Measurements from ENCODE around the gene USP35. TPM values are rescaled to one million over a fixed set of nuclear protein-coding genes. Genes with fewer than 3 reads are reported as not detected.

The USP35 gene
- total RNA-seq, 1 experiment from 2014 or later = 7.8 TPM

GRCh38 chr11:78216571-78217287, 28.0 kb downstream of the USP35 start:
- intact Hi-C loops (cut with micrococcal nuclease; ENCODE audit: unreplicated experiment) = no loop called here
- no peak overlapping the region for H3K27ac Mint-ChIP-seq (ENCODE audit: unreplicated experiment)
- peaks cover 8% of the 10 kb centered on the region for H3K4me1 Mint-ChIP-seq (ENCODE audit: low read depth, unreplicated experiment)
- no peak for DNase-seq
- BruUV-seq (replicated peaks) = no TSS peak
- TF ChIP-seq CTCF (IDR thresholded peaks at IDR 0.05; ENCODE audit: unreplicated experiment) = no peak
- no peak overlapping the region for H3K4me3 Mint-ChIP-seq (ENCODE audit: low read depth, unreplicated experiment)
- no peaks in the 10 kb centered on the region for H3K9me3 Mint-ChIP-seq (ENCODE audit: low read depth, unreplicated experiment)
- H3K27me3 Mint-ChIP-seq (ENCODE audit: unreplicated experiment) = no peaks in the 10 kb centered on the region
- CTCF ChIA-PET = no interaction called here
- H3K36me3 Mint-ChIP-seq (ENCODE audit: insufficient read depth, unreplicated experiment) = no peaks in the 10 kb centered on the region

GRCh38 chr11:78217650-78218541, 29.2 kb downstream of the USP35 start:
- Mint-ChIP-seq H3K27ac (ENCODE audit: unreplicated experiment) (no peak overlapping the region), H3K27me3 (ENCODE audit: unreplicated experiment) (no peaks in the 10 kb centered on the region), H3K4me3 (ENCODE audit: low read depth, unreplicated experiment) (no peak overlapping the region), H3K9me3 (ENCODE audit: low read depth, unreplicated experiment) (no peaks in the 10 kb centered on the region), H3K36me3 (ENCODE audit: insufficient read depth, unreplicated experiment) (no peaks in the 10 kb centered on the region), H3K4me1 (ENCODE audit: low read depth, unreplicated experiment) (peaks cover 8% of the 10 kb centered on the region)
- BruUV-seq (replicated peaks) = no TSS peak
- intact Hi-C loops (cut with micrococcal nuclease; ENCODE audit: unreplicated experiment) = no loop called here
- CTCF ChIA-PET = interaction anchor here (1.6 kb wide), 1 partner anchor 10 kb away, joined by 3 read pairs; no protein-coding TSS in a partner anchor
- TF ChIP-seq CTCF (IDR thresholded peaks at IDR 0.05; ENCODE audit: unreplicated experiment) = no peak
- DNase-seq = no peak

GRCh38 chr11:78218707-78219492, 30.2 kb downstream of the USP35 start:
- TF ChIP-seq CTCF (IDR thresholded peaks at IDR 0.05; ENCODE audit: unreplicated experiment) = no peak
- BruUV-seq (replicated peaks) = no TSS peak
- Mint-ChIP-seq H3K4me1 (ENCODE audit: low read depth, unreplicated experiment) (peaks cover 8% of the 10 kb centered on the region), H3K27ac (ENCODE audit: unreplicated experiment) (no peak overlapping the region), H3K4me3 (ENCODE audit: low read depth, unreplicated experiment) (no peak overlapping the region), H3K36me3 (ENCODE audit: insufficient read depth, unreplicated experiment) (peaks cover 6% of the 10 kb centered on the region), H3K27me3 (ENCODE audit: unreplicated experiment) (no peaks in the 10 kb centered on the region), H3K9me3 (ENCODE audit: low read depth, unreplicated experiment) (no peaks in the 10 kb centered on the region)
- no peak for DNase-seq
- CTCF ChIA-PET = interaction anchor here (1.6 kb wide), 1 partner anchor 9 kb away, joined by 3 read pairs; no protein-coding TSS in a partner anchor
- intact Hi-C loops (cut with micrococcal nuclease; ENCODE audit: unreplicated experiment) = no loop called here

- no peak overlapping the region for H3K27ac Mint-ChIP-seq (ENCODE audit: unreplicated experiment)
Measured at GRCh38 chr11:78219493-78220217, 30.9 kb downstream of the USP35 start.

More at GRCh38 chr11:78219493-78220217, 30.9 kb downstream of the USP35 start:
- BruUV-seq (replicated peaks) = no TSS peak
- no peak for DNase-seq
- Mint-ChIP-seq H3K27me3 (ENCODE audit: unreplicated experiment) (no peaks in the 10 kb centered on the region), H3K4me1 (ENCODE audit: low read depth, unreplicated experiment) (peaks cover 8% of the 10 kb centered on the region), H3K9me3 (ENCODE audit: low read depth, unreplicated experiment) (no peaks in the 10 kb centered on the region), H3K36me3 (ENCODE audit: insufficient read depth, unreplicated experiment) (peaks cover 7% of the 10 kb centered on the region), H3K4me3 (ENCODE audit: low read depth, unreplicated experiment) (no peak overlapping the region)
- CTCF ChIA-PET = interaction anchor here (0.6 kb wide), 1 partner anchor 344 kb away, joined by 5 read pairs; no protein-coding TSS in a partner anchor
- intact Hi-C loops (cut with micrococcal nuclease; ENCODE audit: unreplicated experiment) = no loop called here
- no peak for TF ChIP-seq CTCF (IDR thresholded peaks at IDR 0.05; ENCODE audit: unreplicated experiment)
